Cardiac muscle cell (in vitro differentiated cells and primary cell): ENCODE results near the gene CCNG1. TPM values are rescaled to one million over a fixed set of nuclear protein-coding genes. Genes with fewer than 3 reads are reported as not detected.
"Not testable (repeated sequence)": the region's sequence is repeated elsewhere in the genome, so short reads cannot be mapped to it uniquely, and the experiment has no call there.

Experiments
- DNase-seq, 2 donors: peaks; one replicate each; pipeline versions ENCODE4 v3.0.0 to v3.0.0-alpha.2; 2010 to 2017; ENCODE audit warnings: low read depth in 1 of 2, low spot score in 1 of 2
- H3K27ac ChIP-seq: fragments of 200-600 bp; sonication (generic); 2 replicates; pipeline ENCODE4 v1.5.1; 2016
- H3K27me3 ChIP-seq: fragments of 200-600 bp; sonication (generic); 2 replicates; pipeline ENCODE4 v1.6.0; 2016; ENCODE audit warnings: control low read depth
- H3K36me3 ChIP-seq: fragments of 200-600 bp; sonication (generic); 2 replicates; pipeline ENCODE4 v1.5.1; 2016; ENCODE audit warnings: control low read depth
- H3K4me1 ChIP-seq: fragments of 200-600 bp; sonication (generic); 2 replicates; pipeline ENCODE4 v1.8.1; 2017; ENCODE audit warnings: low read depth, mild to moderate bottlenecking, mixed run types
- H3K4me3 ChIP-seq: fragments of 200-600 bp; sonication (generic); 2 replicates; pipeline ENCODE4 v1.5.1; 2016; ENCODE audit warnings: mild to moderate bottlenecking
- H3K9me3 ChIP-seq: fragments of 200-600 bp; sonication (generic); 2 replicates; pipeline ENCODE4 v1.5.1; 2017; ENCODE audit warnings: low read depth, mild to moderate bottlenecking, control low read depth
- CTCF ChIP-seq: IDR thresholded peaks from 2 replicates; pipeline ENCODE4 v1.5.1; 2012; ENCODE audit warnings: low read depth, mild to moderate bottlenecking, low read length
- polyA plus RNA-seq: library from polyadenylated mRNA; unstranded; fragments of >200 nt; fragmentation: Nextera tagmentation; extraction: Ambion mirVana; gene quantifications from 2 replicates; pipeline ENCODE4 v1.2.1, GENCODE V29; 2016
- total RNA-seq: library from RNA; depleted of rRNA; stranded (reverse); fragments of >200 nt; gene quantifications from 2 replicates; pipeline ENCODE4 v1.2.3, GENCODE V29; 2016

Gene CCNG1
- total and polyA plus RNA-seq, 2 experiments from 2014 or later: 134 to 155 TPM

- Histone ChIP-seq H3K27ac (no peak overlapping the region), H3K4me1 (no peaks in the 10 kb centered on the region), H3K36me3 (peaks cover 82% of the 10 kb centered on the region), H3K27me3 (no peaks in the 10 kb centered on the region), H3K4me3 (no peak overlapping the region), H3K9me3 (no peaks in the 10 kb centered on the region)
- DNase-seq: no peak
- TF ChIP-seq CTCF: no peak
Observed at GRCh38 chr5:163445345-163445744, 8.0 kb downstream of the CCNG1 start.

DNA sequence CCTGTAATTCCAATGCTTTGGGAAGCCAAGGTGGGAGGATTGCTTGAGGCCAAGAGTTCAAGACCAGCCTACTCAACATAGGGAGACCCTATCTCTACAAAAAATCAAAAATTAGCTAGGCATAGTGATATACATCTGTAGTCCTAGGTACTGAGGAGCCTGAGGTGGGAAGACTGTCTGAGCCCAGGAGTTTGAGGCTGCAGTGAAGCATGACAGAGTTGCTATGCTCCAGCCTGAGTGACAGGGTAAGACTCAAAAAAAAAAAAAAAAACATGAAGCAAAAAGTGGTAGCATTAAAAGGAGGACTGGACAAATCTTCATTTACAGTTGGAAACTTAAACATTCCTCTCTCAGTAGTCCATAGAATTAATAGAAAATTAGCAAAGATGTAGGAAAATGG, 9.8 kb downstream of the CCNG1 start:
- Histone ChIP-seq H3K4me1 (no peaks in the 10 kb centered on the region), H3K27ac (no peak overlapping the region), H3K9me3 (no peaks in the 10 kb centered on the region), H3K4me3 (no peak overlapping the region), H3K36me3 (peaks cover 67% of the 10 kb centered on the region), H3K27me3 (no peaks in the 10 kb centered on the region)
- no peak for TF ChIP-seq CTCF
- no peak for DNase-seq

DNA sequence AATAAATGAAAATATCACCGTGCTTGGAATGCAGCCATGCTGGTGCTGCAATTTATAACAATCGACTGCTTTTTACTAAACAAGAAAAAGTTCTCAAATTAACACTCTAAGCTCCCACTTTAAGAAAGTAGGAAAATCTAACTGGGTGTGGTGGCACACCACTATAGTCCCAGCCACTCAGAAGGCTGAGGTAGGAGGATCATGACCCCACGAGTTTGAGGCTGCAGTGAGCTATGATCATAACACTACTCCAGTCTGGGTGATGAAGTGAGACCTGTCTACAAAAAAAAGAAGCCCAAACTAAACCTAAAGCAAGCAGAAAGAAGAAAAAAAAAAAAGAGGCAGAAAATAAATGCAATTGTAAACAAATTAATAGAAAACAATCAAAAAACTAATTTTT, 10.5 kb downstream of the CCNG1 start:
- no peaks in the 10 kb centered on the region for H3K9me3 ChIP-seq
- no peaks in the 10 kb centered on the region for H3K4me1 ChIP-seq
- no peak for DNase-seq
- H3K36me3 ChIP-seq: peaks cover 65% of the 10 kb centered on the region
- no peak overlapping the region for H3K27ac ChIP-seq
- H3K4me3 ChIP-seq: no peak overlapping the region
- no peaks in the 10 kb centered on the region for H3K27me3 ChIP-seq
- no peak for TF ChIP-seq CTCF

GRCh38 chr5:163448491-163448890, 11.1 kb downstream of the CCNG1 start:
- Histone ChIP-seq H3K9me3 (no peaks in the 10 kb centered on the region), H3K36me3 (peaks cover 68% of the 10 kb centered on the region), H3K27ac (no peak overlapping the region), H3K4me1 (no peaks in the 10 kb centered on the region), H3K4me3 (no peak overlapping the region), H3K27me3 (no peaks in the 10 kb centered on the region)
- no peak for DNase-seq
- TF ChIP-seq CTCF: no peak

DNA sequence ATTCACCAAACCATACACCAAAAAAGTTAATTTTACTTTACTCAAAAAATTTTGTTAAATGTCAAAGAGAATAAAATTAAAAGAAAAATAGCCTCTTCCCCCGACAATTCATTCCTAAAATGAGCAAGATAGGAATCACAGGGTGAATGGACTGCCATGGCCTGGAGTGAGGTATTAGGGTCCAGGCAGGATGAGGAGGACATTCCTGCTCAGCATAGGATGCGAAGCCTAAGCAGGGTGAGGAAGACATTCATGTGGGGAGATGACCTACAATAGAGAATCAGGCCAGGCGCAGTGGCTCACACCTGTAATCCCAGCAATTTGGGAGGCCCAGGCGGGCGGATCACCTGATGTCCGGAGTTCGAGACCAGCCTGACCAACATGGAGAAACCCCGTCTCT, 14.1 kb downstream of the CCNG1 start:
- Histone ChIP-seq H3K27ac (no peak overlapping the region), H3K27me3 (no peaks in the 10 kb centered on the region), H3K36me3 (peaks cover 47% of the 10 kb centered on the region), H3K9me3 (no peaks in the 10 kb centered on the region), H3K4me3 (no peak overlapping the region), H3K4me1 (no peaks in the 10 kb centered on the region)
- no peak for DNase-seq
- TF ChIP-seq CTCF: no peak

GRCh38 chr5:163453705-163454104, 16.3 kb downstream of the CCNG1 start:
- Histone ChIP-seq H3K27me3 (no peaks in the 10 kb centered on the region), H3K4me3 (no peak overlapping the region), H3K27ac (no peak overlapping the region), H3K9me3 (no peaks in the 10 kb centered on the region), H3K4me1 (peaks cover 10% of the 10 kb centered on the region), H3K36me3 (peaks cover 30% of the 10 kb centered on the region)
- TF ChIP-seq CTCF: no peak
- DNase-seq: peak in 1 of 2 donors; percentile 29

- not testable (repeated sequence) for H3K27me3 ChIP-seq, H3K9me3 ChIP-seq, H3K27ac ChIP-seq, DNase-seq, H3K4me3 ChIP-seq
- H3K4me1 ChIP-seq: peaks cover 11% of the 10 kb centered on the region
- H3K36me3 ChIP-seq: peaks cover 22% of the 10 kb centered on the region
Observed at GRCh38 chr5:163455406-163455805, 18.0 kb downstream of the CCNG1 start.
